Suprapubic skin (tissue), 4 donors: ENCODE measurements around the gene GBX2. TPM values are rescaled to one million over a fixed set of nuclear protein-coding genes. Genes with fewer than 3 reads are reported as not detected.

Source experiments
- DNase-seq, 2 donors: peaks; one replicate each; pipeline ENCODE4 v3.0.0-alpha.2; 2019; ENCODE audit warnings: low spot score in 2 of 2
- H3K27ac ChIP-seq: fragments of 200-600 bp; sonication (generic); one replicate; pipeline ENCODE4 v1.5.1; 2019
- H3K27me3 ChIP-seq: fragments of 200-600 bp; sonication (generic); one replicate; pipeline ENCODE4 v1.5.1; 2019
- H3K36me3 ChIP-seq: fragments of 200-600 bp; sonication (generic); one replicate; pipeline ENCODE4 v1.5.1; 2019
- H3K4me1 ChIP-seq: fragments of 200-600 bp; sonication (generic); one replicate; pipeline ENCODE4 v1.5.1; 2019
- H3K4me3 ChIP-seq: fragments of 200-600 bp; sonication (generic); one replicate; pipeline ENCODE4 v1.5.1; 2019; ENCODE audit warnings: mild to moderate bottlenecking
- H3K9me3 ChIP-seq: fragments of 200-600 bp; sonication (generic); one replicate; pipeline ENCODE4 v1.5.1; 2019
- EP300 ChIP-seq: sonication (generic); formaldehyde crosslinking; IDR thresholded peaks from one replicate; pipeline ENCODE4 v1.6.1; 2017; ENCODE audit warnings: antibody characterized with exemption
- POLR2A ChIP-seq, 2 donors: fragments of 450-650 bp; IDR thresholded peaks; one replicate each; pipeline ENCODE4 v1.6.1; 2017; ENCODE audit warnings: antibody characterized with exemption in 2 of 2, mild to moderate bottlenecking in 2 of 2, moderate library complexity in 2 of 2
- POLR2AphosphoS5 ChIP-seq, 3 donors: sonication (generic); formaldehyde crosslinking; IDR thresholded peaks; one replicate each; pipeline ENCODE4 v1.6.1; 2017; ENCODE audit warnings: antibody characterized with exemption in 3 of 3
- WGBS: methylation state at CpG from one replicate; pipeline ENCODE4 v1.1.5; 2018; 5-methylcytosine and 5-hydroxymethylcytosine counted together
- total RNA-seq, 4 donors: library from RNA; depleted of rRNA; stranded (reverse); fragments of >200 nt; gene quantifications; one replicate each; pipeline ENCODE4 v1.1.0, GENCODE V29; 2016
- TF ChIP-seq, protein P1 (sequence below), 2 donors: fragments of 200-600 bp in 1 of 2; fragments of 450-650 bp in 1 of 2; sonication (generic) in 1 of 2; IDR thresholded peaks; one replicate each; pipeline ENCODE4 v1.5.1; 2016 to 2019; ENCODE audit warnings: antibody characterized with exemption in 2 of 2, mild to moderate bottlenecking in 1 of 2, moderate library complexity in 1 of 2

The GBX2 gene
- total RNA-seq, 4 donors from 2014 or later: 0.60 TPM; not detected in 3

DNA sequence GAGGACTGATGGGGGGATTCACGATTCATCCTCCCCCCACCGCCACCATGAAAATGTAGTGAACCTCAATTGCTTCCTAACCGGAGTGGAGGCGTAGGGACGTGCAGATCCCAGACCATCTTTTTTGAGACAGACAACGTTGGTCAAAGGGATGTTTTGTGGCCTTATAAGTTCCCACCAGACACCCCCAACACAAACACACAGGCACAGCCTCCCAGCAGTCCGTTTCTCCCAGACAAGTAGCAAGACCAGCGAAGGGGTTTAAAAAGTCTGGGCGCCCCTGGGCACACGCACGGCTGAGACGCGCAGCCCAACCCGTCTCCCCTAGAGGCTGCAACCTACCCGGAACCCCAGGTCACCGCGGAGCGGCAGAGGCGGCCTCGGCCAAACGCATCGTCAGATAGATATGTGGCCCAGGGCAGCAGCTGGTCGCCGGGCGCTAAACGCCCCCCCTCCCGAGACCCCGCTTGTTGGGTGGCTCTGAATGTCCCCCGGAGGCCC lies 1.3 kb downstream of the GBX2 start:
- Histone ChIP-seq H3K27me3 (peaks cover 100% of the 10 kb centered on the region), H3K27ac (no peak overlapping the region), H3K4me1 (peaks cover 91% of the 10 kb centered on the region), H3K9me3 (no peaks in the 10 kb centered on the region), H3K4me3 (peak overlapping the region; percentile 48), H3K36me3 (no peaks in the 10 kb centered on the region)
- no CpG with 5 or more reads among the region's 29 CpGs for WGBS
- no peak for DNase-seq
- TF ChIP-seq POLR2A (IDR thresholded peaks at IDR 0.05): no peak
- TF ChIP-seq POLR2AphosphoS5 (IDR thresholded peaks at IDR 0.05): no peak
- no peak for TF ChIP-seq EP300
- TF ChIP-seq, protein P1, sequence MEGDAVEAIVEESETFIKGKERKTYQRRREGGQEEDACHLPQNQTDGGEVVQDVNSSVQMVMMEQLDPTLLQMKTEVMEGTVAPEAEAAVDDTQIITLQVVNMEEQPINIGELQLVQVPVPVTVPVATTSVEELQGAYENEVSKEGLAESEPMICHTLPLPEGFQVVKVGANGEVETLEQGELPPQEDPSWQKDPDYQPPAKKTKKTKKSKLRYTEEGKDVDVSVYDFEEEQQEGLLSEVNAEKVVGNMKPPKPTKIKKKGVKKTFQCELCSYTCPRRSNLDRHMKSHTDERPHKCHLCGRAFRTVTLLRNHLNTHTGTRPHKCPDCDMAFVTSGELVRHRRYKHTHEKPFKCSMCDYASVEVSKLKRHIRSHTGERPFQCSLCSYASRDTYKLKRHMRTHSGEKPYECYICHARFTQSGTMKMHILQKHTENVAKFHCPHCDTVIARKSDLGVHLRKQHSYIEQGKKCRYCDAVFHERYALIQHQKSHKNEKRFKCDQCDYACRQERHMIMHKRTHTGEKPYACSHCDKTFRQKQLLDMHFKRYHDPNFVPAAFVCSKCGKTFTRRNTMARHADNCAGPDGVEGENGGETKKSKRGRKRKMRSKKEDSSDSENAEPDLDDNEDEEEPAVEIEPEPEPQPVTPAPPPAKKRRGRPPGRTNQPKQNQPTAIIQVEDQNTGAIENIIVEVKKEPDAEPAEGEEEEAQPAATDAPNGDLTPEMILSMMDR (IDR thresholded peaks at IDR 0.05): no peak

DNA sequence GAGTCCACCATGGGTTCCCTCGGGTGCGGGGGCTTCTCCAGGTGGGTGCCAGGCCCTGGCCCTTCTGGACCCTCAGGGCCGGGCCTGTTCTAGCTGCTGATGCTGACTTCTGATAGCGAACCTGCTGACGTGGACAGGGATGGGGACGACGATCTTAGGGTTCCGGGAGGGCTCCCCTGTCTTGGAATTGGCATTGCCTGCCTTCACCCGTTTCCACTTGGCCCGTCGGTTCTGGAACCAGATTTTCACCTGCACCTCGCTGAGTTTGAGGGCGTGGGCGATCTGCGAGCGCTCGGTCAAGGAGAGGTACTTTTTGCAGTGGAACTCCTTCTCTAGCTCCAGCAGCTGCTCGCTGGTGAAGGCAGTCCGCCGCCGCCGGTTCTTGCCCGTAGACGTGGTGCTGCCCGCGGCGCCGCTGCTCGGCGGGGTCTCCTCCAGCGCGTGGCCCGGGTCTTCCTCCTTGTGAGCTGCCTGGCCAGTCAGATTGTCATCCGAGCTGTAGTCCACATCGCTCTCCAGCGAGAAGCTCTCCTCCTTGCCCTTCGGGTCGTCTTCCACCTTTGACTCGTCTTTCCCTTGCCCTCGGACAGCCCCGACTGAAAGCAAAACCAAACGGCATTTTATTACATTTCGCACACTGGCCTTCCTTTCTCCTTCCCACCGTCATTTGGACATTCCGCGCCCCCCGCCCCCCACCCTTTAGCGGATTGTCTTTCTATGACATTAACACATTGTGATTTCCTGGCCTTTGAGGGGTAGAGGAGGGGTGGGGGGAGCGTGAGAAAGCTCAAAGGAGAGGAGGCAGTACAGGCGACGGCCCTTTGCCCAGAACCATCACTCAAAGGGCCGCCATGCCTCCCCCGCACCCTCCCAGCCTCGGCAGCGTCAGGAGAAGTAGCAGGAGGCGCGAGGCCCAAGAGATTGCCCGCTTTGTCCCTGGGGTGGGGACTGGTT lies 2.1 kb downstream of the GBX2 start:
- Histone ChIP-seq H3K36me3 (no peaks in the 10 kb centered on the region), H3K27ac (no peak overlapping the region), H3K4me3 (peak overlapping the region; percentile 48), H3K27me3 (peaks cover 100% of the 10 kb centered on the region), H3K4me1 (peaks cover 84% of the 10 kb centered on the region), H3K9me3 (no peaks in the 10 kb centered on the region)
- DNase-seq: no peak
- TF ChIP-seq, protein P1 (IDR thresholded peaks at IDR 0.05): no peak
- TF ChIP-seq POLR2AphosphoS5 (IDR thresholded peaks at IDR 0.05) (no peak), POLR2A (IDR thresholded peaks at IDR 0.05) (no peak), EP300 (no peak)
- 1% methylated on average over 29 of the region's 58 CpGs for WGBS

DNA sequence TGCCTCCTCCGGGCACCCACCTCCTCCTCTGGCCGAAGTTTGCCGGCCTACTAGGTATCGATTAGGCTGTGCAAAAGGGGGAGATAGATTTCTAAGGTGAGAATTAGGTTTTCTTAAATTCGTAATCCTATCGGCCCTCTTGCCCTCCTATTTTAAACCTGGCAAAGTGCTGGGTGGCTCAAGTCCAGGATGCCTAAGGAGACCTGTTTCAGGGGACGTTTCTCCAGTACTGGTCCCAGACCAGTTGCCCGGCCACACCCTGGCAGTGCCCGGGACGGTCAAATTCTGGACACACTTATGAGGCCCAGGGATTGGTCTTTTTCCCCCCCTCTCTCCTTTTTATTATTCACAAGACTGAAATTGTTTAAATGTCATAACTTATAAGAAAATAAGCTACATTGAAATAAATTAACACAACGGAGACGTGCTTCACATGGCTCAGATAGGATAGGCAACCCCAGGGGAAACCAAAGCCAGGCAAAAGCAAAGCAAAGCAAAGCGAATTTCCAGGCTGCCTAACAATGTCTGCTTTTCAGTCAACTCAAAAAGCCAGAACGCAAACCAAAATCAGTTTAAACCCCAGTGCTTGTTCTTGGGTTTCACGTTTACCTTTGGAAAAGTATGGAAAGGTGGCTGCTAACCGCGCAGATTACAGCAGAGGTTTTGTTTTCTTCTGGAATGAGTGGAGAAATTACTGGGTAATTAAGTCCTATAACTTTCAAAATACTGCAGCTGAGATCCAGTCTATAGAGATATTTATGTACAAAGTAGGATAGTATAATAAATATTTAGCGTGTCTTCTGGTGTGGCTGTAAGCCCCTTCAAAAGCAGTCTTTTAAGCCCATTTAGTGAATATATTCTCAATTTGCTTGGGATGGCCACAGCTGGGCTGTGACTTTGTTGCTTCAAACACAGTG lies 3.0 kb downstream of the GBX2 start:
- H3K4me3 ChIP-seq: peak overlapping the region; percentile 47
- TF ChIP-seq POLR2A (IDR thresholded peaks at IDR 0.05): no peak
- TF ChIP-seq EP300: no peak
- no peak for TF ChIP-seq POLR2AphosphoS5 (IDR thresholded peaks at IDR 0.05)
- TF ChIP-seq, protein P1 (IDR thresholded peaks at IDR 0.05): no peak
- H3K27ac ChIP-seq: no peak overlapping the region
- DNase-seq: no peak
- 33% methylated on average over 14 of the region's 18 CpGs for WGBS
- peaks cover 76% of the 10 kb centered on the region for H3K4me1 ChIP-seq
- peaks cover 100% of the 10 kb centered on the region for H3K27me3 ChIP-seq
- no peaks in the 10 kb centered on the region for H3K36me3 ChIP-seq
- H3K9me3 ChIP-seq: no peaks in the 10 kb centered on the region

DNA sequence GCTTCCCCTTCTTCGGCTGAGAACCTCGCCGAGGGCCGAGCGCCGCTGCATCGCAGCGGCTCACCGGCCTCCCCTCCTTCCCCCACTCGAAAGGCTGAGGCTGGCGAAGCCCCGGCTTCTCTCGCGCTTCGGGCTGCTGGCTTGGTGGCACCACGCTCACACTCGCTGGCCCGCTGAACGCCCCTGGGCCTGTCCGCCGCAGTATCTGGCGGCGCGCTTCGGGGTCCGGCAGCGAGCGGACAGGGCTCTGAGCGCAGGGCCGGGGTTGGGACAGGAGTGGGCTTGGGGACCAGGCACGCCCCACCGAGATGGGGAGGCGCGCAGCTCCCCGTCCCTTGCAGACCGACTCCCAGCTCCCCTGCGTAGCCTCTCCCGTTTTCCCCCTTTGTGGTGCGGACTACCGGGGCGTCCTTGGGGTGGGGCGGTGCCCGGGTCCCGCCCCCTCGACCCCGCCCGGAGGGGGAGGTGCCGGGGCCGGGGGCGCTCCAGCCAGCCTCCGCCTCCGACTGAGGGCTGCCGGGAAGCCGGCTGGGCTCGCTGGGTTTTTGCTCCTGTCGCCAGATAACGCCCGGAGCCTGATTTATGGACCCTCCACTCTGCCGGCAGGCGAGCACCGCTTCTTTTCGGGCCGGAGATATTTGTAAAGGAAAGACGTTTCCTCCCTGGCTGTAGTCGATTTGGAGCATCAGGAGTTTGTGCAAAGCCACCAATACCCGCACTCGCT lies 3.8 kb downstream of the GBX2 start:
- DNase-seq: no peak
- WGBS: 0% methylated on average over 19 of the region's 67 CpGs
- Histone ChIP-seq H3K4me3 (peak overlapping the region; percentile 47), H3K9me3 (no peaks in the 10 kb centered on the region), H3K4me1 (peaks cover 73% of the 10 kb centered on the region), H3K27me3 (peaks cover 100% of the 10 kb centered on the region), H3K27ac (no peak overlapping the region), H3K36me3 (no peaks in the 10 kb centered on the region)
- TF ChIP-seq POLR2A (IDR thresholded peaks at IDR 0.05) (no peak), POLR2AphosphoS5 (IDR thresholded peaks at IDR 0.05) (no peak), EP300 (no peak)
- TF ChIP-seq, protein P1 (IDR thresholded peaks at IDR 0.05): no peak
